22Rv1 (cell line): ENCODE measurements around the gene PLOD2.

Experiments
- ZFX ChIP-seq: fragments of 450-650 bp; IDR thresholded peaks from 2 replicates; pipeline ENCODE4 v1.6.1; 2017; ENCODE audit warnings: antibody characterized with exemption, borderline replicate concordance
- TF ChIP-seq, protein P1 (sequence below): fragments of 450-650 bp; IDR thresholded peaks from 2 replicates; pipeline ENCODE4 v1.5.1; 2017; ENCODE audit warnings: mild to moderate bottlenecking

DNA sequence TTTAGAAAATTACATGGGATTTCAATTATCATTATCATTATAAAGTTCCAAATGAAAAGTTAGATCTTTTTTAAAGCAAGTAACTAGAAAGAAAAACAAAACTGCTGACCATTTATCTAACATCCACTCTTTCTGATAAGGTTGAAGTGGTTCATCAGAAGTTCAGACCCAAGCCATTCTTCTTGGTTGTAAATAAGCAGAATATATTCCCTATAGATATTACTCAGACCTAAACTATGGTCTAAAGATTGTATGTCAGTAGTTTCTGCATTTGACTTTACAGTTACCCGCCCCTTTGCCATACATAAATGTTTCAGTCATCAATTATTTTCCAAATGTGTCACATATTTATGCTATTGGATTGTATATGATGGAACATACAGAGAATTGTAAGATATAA is 136.7 kb downstream of the PLOD2 start:
- TF ChIP-seq, protein P1, sequence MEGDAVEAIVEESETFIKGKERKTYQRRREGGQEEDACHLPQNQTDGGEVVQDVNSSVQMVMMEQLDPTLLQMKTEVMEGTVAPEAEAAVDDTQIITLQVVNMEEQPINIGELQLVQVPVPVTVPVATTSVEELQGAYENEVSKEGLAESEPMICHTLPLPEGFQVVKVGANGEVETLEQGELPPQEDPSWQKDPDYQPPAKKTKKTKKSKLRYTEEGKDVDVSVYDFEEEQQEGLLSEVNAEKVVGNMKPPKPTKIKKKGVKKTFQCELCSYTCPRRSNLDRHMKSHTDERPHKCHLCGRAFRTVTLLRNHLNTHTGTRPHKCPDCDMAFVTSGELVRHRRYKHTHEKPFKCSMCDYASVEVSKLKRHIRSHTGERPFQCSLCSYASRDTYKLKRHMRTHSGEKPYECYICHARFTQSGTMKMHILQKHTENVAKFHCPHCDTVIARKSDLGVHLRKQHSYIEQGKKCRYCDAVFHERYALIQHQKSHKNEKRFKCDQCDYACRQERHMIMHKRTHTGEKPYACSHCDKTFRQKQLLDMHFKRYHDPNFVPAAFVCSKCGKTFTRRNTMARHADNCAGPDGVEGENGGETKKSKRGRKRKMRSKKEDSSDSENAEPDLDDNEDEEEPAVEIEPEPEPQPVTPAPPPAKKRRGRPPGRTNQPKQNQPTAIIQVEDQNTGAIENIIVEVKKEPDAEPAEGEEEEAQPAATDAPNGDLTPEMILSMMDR: no peak
- no peak for TF ChIP-seq ZFX
